ENCODE results near the gene RNF17.

RNF17 gene

DNA sequence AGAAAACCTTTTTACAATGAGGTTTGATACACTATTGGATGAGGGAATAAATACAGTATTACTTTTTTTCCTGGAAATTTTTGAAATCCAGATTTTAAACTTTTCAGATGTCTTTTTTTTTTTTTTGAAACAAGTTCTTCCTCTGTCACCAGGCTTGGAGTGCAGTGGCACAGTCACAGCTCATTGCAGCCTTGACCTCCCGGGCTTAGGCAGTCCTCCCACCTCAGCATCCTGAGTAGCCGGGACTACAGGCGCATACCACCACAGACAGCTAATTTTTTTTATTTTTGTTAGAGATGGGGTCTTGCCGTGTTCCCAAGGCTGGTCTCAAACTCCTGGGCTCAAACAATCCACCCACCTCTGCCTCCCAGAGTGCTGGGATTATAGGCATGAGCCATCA, 96.8 kb downstream of the RNF17 start:
- Histone ChIP-seq H3K4me3 (ENCODE audit: extremely low read depth, insufficient read depth, low read length, poor library complexity, severe bottlenecking) (no peak overlapping the region), H3K9me3 (ENCODE audit: control insufficient read depth, low read length) (no peaks in the 10 kb centered on the region), H3K36me3 (ENCODE audit: control insufficient read depth, insufficient read depth, low read length) (no peaks in the 10 kb centered on the region), H3K4me1 (ENCODE audit: control insufficient read depth, insufficient read depth, low read length, poor library complexity, severe bottlenecking) (no peaks in the 10 kb centered on the region), H3K27ac (ENCODE audit: low read depth, low read length, severe bottlenecking) (no peak overlapping the region)
- WGBS, 2 experiments (ENCODE audit: insufficient coverage in 2 of 2), result no CpG with 5 or more reads among the region's 4 CpGs

DNA sequence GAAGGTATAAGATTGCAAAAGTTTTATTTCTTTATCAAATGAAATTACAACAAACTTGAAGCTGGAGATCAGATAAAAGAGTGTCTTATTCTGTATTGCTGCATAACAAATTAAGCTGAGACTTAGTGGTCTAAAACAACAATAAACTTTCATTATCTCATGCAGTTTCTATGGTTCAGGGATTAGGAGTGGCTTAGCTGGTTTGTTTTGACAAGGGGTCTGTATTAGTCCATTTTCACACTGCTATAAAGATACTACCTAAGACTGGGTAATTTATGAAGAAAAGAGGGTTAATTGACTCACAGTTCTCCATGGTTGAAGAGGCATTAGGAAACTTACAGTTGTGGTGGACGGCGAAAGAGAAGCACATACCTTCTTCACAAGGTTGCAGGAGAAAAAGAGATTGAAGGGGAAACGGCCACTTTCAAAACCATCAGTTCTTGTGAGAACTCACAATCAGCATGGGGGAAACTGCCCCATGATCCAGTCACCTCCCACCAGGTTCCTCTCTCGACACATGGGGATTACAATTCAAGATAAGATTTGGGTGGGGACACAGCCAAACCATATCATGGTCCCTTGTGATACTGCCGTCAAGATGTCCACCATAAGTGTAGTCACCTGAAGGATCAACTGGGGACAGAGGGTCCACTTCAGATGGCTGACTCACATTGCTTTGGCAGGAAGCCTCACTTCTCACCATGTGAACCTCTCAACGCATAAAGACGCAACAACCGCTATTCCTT, 97.8 kb downstream of the RNF17 start:
- Histone ChIP-seq H3K9me3 (ENCODE audit: control insufficient read depth, low read length) (no peaks in the 10 kb centered on the region), H3K4me3 (ENCODE audit: extremely low read depth, insufficient read depth, low read length, poor library complexity, severe bottlenecking) (no peak overlapping the region), H3K4me1 (ENCODE audit: control insufficient read depth, insufficient read depth, low read length, poor library complexity, severe bottlenecking) (no peaks in the 10 kb centered on the region), H3K36me3 (ENCODE audit: control insufficient read depth, insufficient read depth, low read length) (no peaks in the 10 kb centered on the region), H3K27ac (ENCODE audit: low read depth, low read length, severe bottlenecking) (no peak overlapping the region)
- 81 to 92% methylated on average over 2 to 7 of the region's 8 CpGs for WGBS, 2 experiments (ENCODE audit: insufficient coverage in 2 of 2)

DNA sequence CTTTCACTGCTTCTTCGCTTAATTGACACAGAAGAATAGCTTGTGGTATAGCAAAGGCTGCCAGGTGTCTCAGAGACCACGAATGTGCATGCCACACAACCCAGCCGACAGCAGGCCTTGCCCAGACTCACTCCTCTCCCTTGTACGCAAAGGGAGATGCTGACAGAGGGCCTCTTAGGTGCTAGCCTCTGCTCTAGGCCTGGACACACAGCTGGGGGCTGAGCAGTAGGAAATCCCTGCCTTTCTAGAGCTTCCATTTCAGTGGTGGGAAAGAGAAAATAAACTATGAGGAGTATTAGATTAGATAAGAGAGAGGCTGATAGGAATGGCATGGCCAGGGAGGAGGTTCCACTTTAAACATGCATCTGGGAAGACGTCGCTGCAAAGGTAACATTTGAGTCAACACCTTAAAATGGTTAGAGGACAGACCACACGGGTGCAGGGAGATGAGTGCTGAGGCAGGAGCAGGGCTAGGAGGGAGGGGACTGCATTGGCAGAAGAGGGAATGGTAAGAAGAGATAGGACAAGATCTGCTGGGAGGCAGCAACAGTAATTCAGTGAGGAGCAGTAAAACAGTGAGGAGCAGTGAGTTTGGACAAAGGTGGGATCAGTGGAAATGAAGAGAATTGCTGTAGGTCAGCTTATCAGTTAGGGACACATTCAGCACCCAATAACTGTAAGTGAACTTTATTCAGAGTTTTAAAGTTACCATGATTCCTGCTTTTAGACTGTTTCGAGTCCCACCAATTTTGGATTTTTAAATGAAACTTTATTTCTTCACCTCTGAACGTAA, 100.0 kb downstream of the RNF17 start:
- Histone ChIP-seq H3K4me1 (ENCODE audit: control insufficient read depth, insufficient read depth, low read length, poor library complexity, severe bottlenecking) (no peaks in the 10 kb centered on the region), H3K9me3 (ENCODE audit: control insufficient read depth, low read length) (no peaks in the 10 kb centered on the region), H3K27ac (ENCODE audit: low read depth, low read length, severe bottlenecking) (no peak overlapping the region), H3K36me3 (ENCODE audit: control insufficient read depth, insufficient read depth, low read length) (no peaks in the 10 kb centered on the region), H3K4me3 (ENCODE audit: extremely low read depth, insufficient read depth, low read length, poor library complexity, severe bottlenecking) (no peak overlapping the region)
- WGBS, 2 experiments (ENCODE audit: insufficient coverage in 2 of 2), result 80 to 89% methylated on average over 5 to 7 of the region's 9 CpGs

DNA sequence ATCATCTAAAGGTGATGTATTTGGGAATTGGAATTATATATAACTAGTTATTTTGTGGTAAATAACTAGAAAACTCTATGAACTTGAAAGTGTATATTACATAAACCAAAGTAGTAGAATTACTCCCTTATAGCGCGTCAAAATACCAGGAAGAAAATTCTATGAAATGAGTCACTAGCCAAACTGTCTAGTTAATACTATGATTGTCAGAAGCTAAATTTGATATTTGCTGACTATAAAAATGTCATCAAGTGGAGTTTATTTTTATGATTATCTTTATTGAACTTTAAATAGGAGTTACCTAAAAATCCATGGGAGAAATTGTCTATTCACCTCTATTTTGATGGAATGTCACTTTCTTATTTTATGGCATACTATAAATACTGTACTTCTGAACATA, 100.6 kb downstream of the RNF17 start:
- no CpG with 5 or more reads among the region's 2 CpGs for WGBS, 2 experiments (ENCODE audit: insufficient coverage in 2 of 2)
- no peaks in the 10 kb centered on the region for H3K9me3 ChIP-seq (ENCODE audit: control insufficient read depth, low read length)
- H3K4me3 ChIP-seq (ENCODE audit: extremely low read depth, insufficient read depth, low read length, poor library complexity, severe bottlenecking), result no peak overlapping the region
- no peaks in the 10 kb centered on the region for H3K36me3 ChIP-seq (ENCODE audit: control insufficient read depth, insufficient read depth, low read length)
- no peaks in the 10 kb centered on the region for H3K4me1 ChIP-seq (ENCODE audit: control insufficient read depth, insufficient read depth, low read length, poor library complexity, severe bottlenecking)
- no peak overlapping the region for H3K27ac ChIP-seq (ENCODE audit: low read depth, low read length, severe bottlenecking)

DNA sequence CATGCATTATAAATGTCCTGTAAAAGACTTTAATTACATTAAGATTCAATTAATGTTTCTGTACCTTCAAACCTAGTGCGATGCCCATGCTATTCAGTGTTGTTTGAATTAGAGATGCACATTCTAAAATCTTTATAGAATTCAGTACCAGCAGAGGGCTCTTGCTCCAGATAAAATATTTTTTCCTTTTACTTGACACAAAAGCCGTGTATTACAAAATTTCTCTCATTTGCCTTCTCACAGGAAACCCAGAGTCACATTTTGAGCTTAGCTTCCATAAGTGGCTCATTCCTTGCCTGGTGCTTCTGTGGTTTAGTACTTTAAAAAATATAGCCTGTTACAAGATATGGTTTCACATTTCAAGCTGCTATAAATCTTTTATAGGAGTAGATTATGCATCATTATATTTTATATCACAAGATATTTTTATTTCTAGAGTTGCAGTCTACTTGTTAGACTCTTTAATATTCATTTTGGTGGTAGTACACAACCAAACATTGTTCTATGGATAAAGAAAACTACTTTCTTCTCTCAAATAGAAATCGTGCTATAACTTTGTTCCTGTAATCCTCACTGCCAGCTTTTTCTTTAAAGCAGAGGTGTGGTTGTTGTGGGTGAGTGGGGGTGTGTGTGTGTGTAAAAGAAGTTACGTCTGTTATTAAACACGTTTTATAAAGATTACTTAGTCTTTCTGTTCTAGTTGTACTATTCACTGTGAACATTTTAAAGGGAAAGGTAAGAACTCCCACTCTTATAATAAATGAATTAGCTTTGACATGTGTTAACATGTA, 101.4 kb downstream of the RNF17 start:
- Histone ChIP-seq H3K36me3 (ENCODE audit: control insufficient read depth, insufficient read depth, low read length) (no peaks in the 10 kb centered on the region), H3K27ac (ENCODE audit: low read depth, low read length, severe bottlenecking) (no peak overlapping the region), H3K9me3 (ENCODE audit: control insufficient read depth, low read length) (no peaks in the 10 kb centered on the region), H3K4me1 (ENCODE audit: control insufficient read depth, insufficient read depth, low read length, poor library complexity, severe bottlenecking) (no peaks in the 10 kb centered on the region), H3K4me3 (ENCODE audit: extremely low read depth, insufficient read depth, low read length, poor library complexity, severe bottlenecking) (no peak overlapping the region)
- WGBS, 2 experiments (ENCODE audit: insufficient coverage in 2 of 2), result 92 to 100% methylated on average over 1 of the region's 5 CpGs

DNA sequence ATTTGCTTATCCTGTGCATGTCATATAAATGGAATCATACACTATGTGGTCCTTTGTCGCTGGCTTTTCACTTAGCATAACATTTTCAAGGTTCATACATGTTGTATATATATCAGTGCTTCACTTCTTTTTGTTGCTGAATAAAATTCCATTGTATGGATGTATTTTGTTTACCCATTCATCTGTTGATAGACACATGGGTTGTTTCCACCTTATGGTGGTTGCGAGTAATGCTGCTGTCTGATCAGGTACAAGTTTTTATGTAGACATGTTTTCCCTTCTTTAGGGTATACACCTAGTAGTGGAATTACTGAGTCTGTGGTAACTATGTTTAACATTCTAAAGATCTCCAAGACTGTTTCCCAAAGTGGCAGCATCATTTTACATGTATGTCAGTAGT, 102.5 kb downstream of the RNF17 start:
- no CpG with 5 or more reads among the region's 2 CpGs for WGBS, 2 experiments (ENCODE audit: insufficient coverage in 2 of 2)
- H3K27ac ChIP-seq (ENCODE audit: low read depth, low read length, severe bottlenecking), result no peak overlapping the region
- H3K4me1 ChIP-seq (ENCODE audit: control insufficient read depth, insufficient read depth, low read length, poor library complexity, severe bottlenecking), result no peaks in the 10 kb centered on the region
- no peak overlapping the region for H3K4me3 ChIP-seq (ENCODE audit: extremely low read depth, insufficient read depth, low read length, poor library complexity, severe bottlenecking)
- no peaks in the 10 kb centered on the region for H3K9me3 ChIP-seq (ENCODE audit: control insufficient read depth, low read length)
- H3K36me3 ChIP-seq (ENCODE audit: control insufficient read depth, insufficient read depth, low read length), result no peaks in the 10 kb centered on the region

DNA sequence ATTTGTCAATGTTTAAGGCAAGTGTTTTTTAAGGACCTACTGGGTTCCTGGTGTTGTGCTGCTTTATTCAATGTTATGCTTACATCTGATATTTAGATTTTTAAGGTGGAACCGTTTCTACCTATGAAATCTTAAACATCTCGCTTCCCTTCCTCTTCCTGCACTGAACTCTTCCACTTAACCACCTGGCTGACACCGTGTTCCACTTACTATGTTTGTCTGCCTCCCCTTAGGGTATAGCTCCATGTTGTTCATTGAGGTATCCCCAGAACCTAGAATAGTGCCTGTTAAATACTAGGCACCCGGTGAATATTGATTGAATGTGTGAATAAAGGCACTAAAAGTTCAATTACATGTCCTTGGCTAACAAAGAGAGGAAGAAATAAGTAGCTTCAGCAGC, 104.9 kb downstream of the RNF17 start:
- no peak overlapping the region for H3K27ac ChIP-seq (ENCODE audit: low read depth, low read length, severe bottlenecking)
- H3K4me1 ChIP-seq (ENCODE audit: control insufficient read depth, insufficient read depth, low read length, poor library complexity, severe bottlenecking), result no peaks in the 10 kb centered on the region
- WGBS, 2 experiments (ENCODE audit: insufficient coverage in 2 of 2), result 0 to 39% methylated on average over 1 to 2 of the region's 4 CpGs
- no peaks in the 10 kb centered on the region for H3K9me3 ChIP-seq (ENCODE audit: control insufficient read depth, low read length)
- no peaks in the 10 kb centered on the region for H3K36me3 ChIP-seq (ENCODE audit: control insufficient read depth, insufficient read depth, low read length)
- no peak overlapping the region for H3K4me3 ChIP-seq (ENCODE audit: extremely low read depth, insufficient read depth, low read length, poor library complexity, severe bottlenecking)

DNA sequence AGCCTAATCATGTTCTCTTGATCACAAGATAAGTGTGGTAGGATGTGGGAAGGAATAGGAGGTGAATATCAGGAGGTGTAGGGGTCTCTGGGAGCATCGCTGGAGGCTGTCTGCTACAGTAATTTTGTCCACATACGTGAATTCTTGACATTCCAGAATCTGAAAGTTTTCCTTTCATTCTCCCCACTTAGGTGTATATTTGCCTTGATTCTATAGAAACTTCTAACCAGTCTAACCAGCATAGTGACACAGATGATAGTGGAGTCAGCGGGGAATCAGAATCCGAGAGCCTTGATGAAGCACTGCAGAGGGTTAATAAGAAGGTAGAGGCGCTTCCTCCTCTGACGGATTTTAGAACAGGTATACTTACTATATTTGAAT, 106.4 kb downstream of the RNF17 start:
- WGBS, 2 experiments (ENCODE audit: insufficient coverage in 2 of 2), result no CpG with 5 or more reads among the region's 6 CpGs
- H3K27ac ChIP-seq (ENCODE audit: low read depth, low read length, severe bottlenecking), result no peak overlapping the region
- H3K36me3 ChIP-seq (ENCODE audit: control insufficient read depth, insufficient read depth, low read length), result no peaks in the 10 kb centered on the region

DNA sequence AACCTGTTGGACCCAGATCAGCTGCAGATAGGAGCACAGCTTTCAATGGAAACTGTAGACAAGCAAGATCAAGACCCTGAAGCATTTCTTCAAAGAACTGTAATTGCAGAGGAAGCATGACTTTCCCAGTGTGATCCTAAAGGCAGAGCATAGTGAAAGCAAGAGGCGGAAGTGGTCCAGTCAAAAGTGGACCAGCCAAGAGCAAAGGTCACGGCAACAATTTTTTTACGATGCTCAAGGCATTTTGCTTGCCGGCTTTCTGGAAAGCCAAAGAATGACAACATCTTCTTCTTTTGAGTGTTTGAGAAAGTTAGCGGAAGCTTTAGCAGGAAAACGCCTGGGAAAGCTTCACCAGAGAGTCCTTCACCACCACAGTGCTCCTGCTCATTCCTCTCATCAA, 111.6 kb downstream of the RNF17 start:
- WGBS, 2 experiments (ENCODE audit: insufficient coverage in 2 of 2), result 84 to 96% methylated on average over 5 to 6 of the region's 6 CpGs
- no peaks in the 10 kb centered on the region for H3K36me3 ChIP-seq (ENCODE audit: control insufficient read depth, insufficient read depth, low read length)

More for the DNA sequence above, 106.4 kb downstream of the RNF17 start:
- H3K4me3 ChIP-seq (ENCODE audit: extremely low read depth, insufficient read depth, low read length, poor library complexity, severe bottlenecking), result no peak overlapping the region
- no peaks in the 10 kb centered on the region for H3K9me3 ChIP-seq (ENCODE audit: control insufficient read depth, low read length)
- H3K4me1 ChIP-seq (ENCODE audit: control insufficient read depth, insufficient read depth, low read length, poor library complexity, severe bottlenecking), result no peaks in the 10 kb centered on the region

DNA sequence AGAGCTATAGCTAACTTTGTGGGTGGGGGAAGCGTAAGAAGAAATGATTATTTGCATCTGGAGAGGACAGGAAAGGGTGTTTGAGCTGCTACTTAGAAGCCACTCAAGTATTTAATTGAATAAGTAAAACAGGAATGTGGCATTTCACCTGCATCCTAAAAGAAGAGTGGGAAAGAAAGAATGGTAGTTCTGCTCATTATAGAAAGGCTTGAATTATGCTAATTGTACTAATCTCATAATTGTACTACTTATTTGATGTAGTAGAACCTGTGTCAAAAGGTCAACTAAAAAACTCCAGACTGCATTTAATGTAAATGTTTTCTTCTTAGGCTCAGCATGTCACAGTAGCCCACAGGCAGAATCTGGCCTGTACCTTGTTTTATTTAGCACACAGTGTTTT, 113.6 kb downstream of the RNF17 start:
- no peaks in the 10 kb centered on the region for H3K4me1 ChIP-seq (ENCODE audit: control insufficient read depth, insufficient read depth, low read length, poor library complexity, severe bottlenecking)
- 100% methylated on average over 1 of the region's 1 CpG for WGBS, 2 experiments (ENCODE audit: insufficient coverage in 2 of 2)
- H3K9me3 ChIP-seq (ENCODE audit: control insufficient read depth, low read length), result no peaks in the 10 kb centered on the region

More for the DNA sequence above, 111.6 kb downstream of the RNF17 start:
- H3K4me1 ChIP-seq (ENCODE audit: control insufficient read depth, insufficient read depth, low read length, poor library complexity, severe bottlenecking), result no peaks in the 10 kb centered on the region
- no peak overlapping the region for H3K27ac ChIP-seq (ENCODE audit: low read depth, low read length, severe bottlenecking)
- no peak overlapping the region for H3K4me3 ChIP-seq (ENCODE audit: extremely low read depth, insufficient read depth, low read length, poor library complexity, severe bottlenecking)
- H3K9me3 ChIP-seq (ENCODE audit: control insufficient read depth, low read length), result no peaks in the 10 kb centered on the region

More for the DNA sequence above, 113.6 kb downstream of the RNF17 start:
- Histone ChIP-seq H3K27ac (ENCODE audit: low read depth, low read length, severe bottlenecking) (no peak overlapping the region), H3K36me3 (ENCODE audit: control insufficient read depth, insufficient read depth, low read length) (peaks cover 4% of the 10 kb centered on the region), H3K4me3 (ENCODE audit: extremely low read depth, insufficient read depth, low read length, poor library complexity, severe bottlenecking) (no peak overlapping the region)

All from mesodermal cell (in vitro differentiated cells).